Vagina (tissue), 2 donors: ENCODE results near the gene DOK5. TPM values are rescaled to one million over a fixed set of nuclear protein-coding genes. Genes with fewer than 3 reads are reported as not detected.

Source experiments
- DNase-seq, 2 donors: peaks; one replicate each; pipeline ENCODE4 v3.0.0-alpha.2; 2017; ENCODE audit errors: extremely low spot score in 2 of 2
- H3K27ac ChIP-seq: fragments of 200-600 bp; sonication (generic); one replicate; pipeline ENCODE4 v1.5.1; 2019
- H3K27me3 ChIP-seq: fragments of 200-600 bp; sonication (generic); one replicate; pipeline ENCODE4 v1.5.1; 2019
- H3K36me3 ChIP-seq, 2 donors: fragments of 200-600 bp; sonication (generic); one replicate each; pipeline ENCODE4 v1.5.1; 2017 to 2019
- H3K4me1 ChIP-seq: fragments of 200-600 bp; sonication (generic); one replicate; pipeline ENCODE4 v1.5.1; 2019
- H3K4me3 ChIP-seq, 2 donors: fragments of 200-600 bp; sonication (generic); 1 replicate in 1 of 2; 2 replicates in 1 of 2; pipeline ENCODE4 v1.5.1; 2016 to 2019
- H3K9me3 ChIP-seq: fragments of 200-600 bp; sonication (generic); one replicate; pipeline ENCODE4 v1.5.1; 2019
- POLR2A ChIP-seq, 2 donors: fragments of 450-650 bp; IDR thresholded peaks; one replicate each; pipeline ENCODE4 v1.6.1; 2017; ENCODE audit warnings: antibody characterized with exemption in 2 of 2, mild to moderate bottlenecking in 2 of 2, moderate library complexity in 2 of 2
- POLR2AphosphoS5 ChIP-seq, 2 donors: sonication (generic); formaldehyde crosslinking; IDR thresholded peaks; one replicate each; pipeline ENCODE4 v1.9.0; 2017; ENCODE audit warnings: antibody characterized with exemption in 2 of 2, mild to moderate bottlenecking in 2 of 2, low read depth in 1 of 2; ENCODE audit not compliant: insufficient read depth in 1 of 2
- intact Hi-C: fragments of 100-400 bp; cut with DNase I; formaldehyde crosslinking; loops from one replicate; pipeline ENCODE4 v1.15.1; 2023
- total RNA-seq: library from RNA; depleted of rRNA; stranded (reverse); fragments of >200 nt; gene quantifications from one replicate; pipeline ENCODE4 v1.2.3, GENCODE V29; 2016
- TF ChIP-seq, protein P1 (sequence below), 3 experiments: fragments of 450-650 bp in 2 of 3; fragments of 200-600 bp in 1 of 3; sonication (generic) in 1 of 3; IDR thresholded peaks; one replicate each; pipeline ENCODE4 v1.5.1; 2017 to 2019; ENCODE audit warnings: antibody characterized with exemption in 3 of 3, mild to moderate bottlenecking in 2 of 3, moderate library complexity in 2 of 3

DOK5 gene
- total RNA-seq, 1 donor from 2014 or later = 2.5 TPM

DNA sequence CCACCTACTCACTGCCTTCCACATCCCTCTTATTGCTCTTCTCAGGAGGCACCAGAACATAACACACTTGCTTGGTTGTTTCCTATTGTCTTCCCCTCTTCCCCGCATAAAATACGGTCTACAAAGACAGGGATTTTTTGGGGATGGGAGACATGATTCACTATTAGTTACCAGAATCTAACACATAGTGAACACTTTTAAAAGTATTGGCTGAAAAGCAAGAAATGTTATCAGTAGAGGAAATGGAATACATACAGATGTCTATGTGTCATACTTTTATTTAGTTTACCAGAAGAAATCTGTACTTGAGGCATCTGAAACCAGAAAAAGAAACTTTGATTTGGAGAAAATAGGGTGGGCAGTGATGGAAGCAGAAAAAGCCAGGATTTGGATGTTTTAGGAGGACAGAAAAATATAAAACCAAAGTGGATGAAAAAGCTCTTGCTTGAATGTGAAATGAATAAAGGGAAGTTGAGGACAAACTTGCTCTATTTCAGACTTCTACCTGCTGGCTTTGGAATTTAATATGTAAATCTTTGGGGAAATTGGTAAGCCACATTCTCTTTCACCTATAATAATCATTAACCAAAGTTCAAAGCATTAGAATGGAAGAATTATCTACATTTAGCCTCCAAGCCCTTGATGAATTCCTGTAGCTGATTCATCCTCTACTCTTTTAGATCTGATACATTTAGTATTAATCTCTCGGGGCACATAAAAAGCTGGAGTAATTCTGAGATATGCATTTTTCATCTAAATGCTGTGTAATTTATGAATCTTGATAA lies 82.6 kb downstream of the DOK5 start:
- intact Hi-C loops = no loop called here
- no peak overlapping the region for H3K27ac ChIP-seq
- TF ChIP-seq, protein P1, sequence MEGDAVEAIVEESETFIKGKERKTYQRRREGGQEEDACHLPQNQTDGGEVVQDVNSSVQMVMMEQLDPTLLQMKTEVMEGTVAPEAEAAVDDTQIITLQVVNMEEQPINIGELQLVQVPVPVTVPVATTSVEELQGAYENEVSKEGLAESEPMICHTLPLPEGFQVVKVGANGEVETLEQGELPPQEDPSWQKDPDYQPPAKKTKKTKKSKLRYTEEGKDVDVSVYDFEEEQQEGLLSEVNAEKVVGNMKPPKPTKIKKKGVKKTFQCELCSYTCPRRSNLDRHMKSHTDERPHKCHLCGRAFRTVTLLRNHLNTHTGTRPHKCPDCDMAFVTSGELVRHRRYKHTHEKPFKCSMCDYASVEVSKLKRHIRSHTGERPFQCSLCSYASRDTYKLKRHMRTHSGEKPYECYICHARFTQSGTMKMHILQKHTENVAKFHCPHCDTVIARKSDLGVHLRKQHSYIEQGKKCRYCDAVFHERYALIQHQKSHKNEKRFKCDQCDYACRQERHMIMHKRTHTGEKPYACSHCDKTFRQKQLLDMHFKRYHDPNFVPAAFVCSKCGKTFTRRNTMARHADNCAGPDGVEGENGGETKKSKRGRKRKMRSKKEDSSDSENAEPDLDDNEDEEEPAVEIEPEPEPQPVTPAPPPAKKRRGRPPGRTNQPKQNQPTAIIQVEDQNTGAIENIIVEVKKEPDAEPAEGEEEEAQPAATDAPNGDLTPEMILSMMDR (IDR thresholded peaks at IDR 0.05) = no peak
- no peak for TF ChIP-seq POLR2AphosphoS5 (IDR thresholded peaks at IDR 0.05; ENCODE audit: insufficient read depth in 1 of 2, low read depth in 1 of 2)
- TF ChIP-seq POLR2A (IDR thresholded peaks at IDR 0.05) = no peak
- H3K9me3 ChIP-seq = no peaks in the 10 kb centered on the region
- DNase-seq = no peak
- H3K4me1 ChIP-seq = no peaks in the 10 kb centered on the region
- H3K27me3 ChIP-seq = no peaks in the 10 kb centered on the region
- H3K36me3 ChIP-seq = no peaks in the 10 kb centered on the region
- no peak overlapping the region for H3K4me3 ChIP-seq

DNA sequence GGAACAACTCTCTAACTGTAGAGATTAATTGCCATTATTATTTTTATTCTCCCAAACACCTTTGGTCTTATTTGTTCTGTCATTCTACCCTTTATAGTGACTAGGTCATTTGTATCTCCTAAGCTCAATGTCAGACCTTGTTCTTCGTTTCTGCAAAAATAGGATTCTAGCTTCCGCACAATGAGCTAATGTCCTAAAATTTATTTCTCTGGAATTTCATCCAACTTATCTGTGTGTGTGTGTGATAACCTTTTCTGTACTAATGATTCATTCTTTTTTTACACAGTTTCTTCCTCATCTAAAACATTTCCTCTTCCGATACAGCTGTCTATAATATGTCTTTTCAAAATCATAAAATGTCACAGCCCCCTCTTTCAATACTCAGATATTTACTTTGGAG lies 84.5 kb downstream of the DOK5 start:
- Histone ChIP-seq H3K4me3 (no peak overlapping the region), H3K9me3 (no peaks in the 10 kb centered on the region), H3K27me3 (no peaks in the 10 kb centered on the region), H3K4me1 (no peaks in the 10 kb centered on the region), H3K36me3 (no peaks in the 10 kb centered on the region), H3K27ac (no peak overlapping the region)
- DNase-seq = no peak
- no peak for TF ChIP-seq POLR2AphosphoS5 (IDR thresholded peaks at IDR 0.05; ENCODE audit: insufficient read depth in 1 of 2, low read depth in 1 of 2)
- no peak for TF ChIP-seq POLR2A (IDR thresholded peaks at IDR 0.05)
- TF ChIP-seq, protein P1 (IDR thresholded peaks at IDR 0.05) = no peak
- intact Hi-C loops = no loop called here

DNA sequence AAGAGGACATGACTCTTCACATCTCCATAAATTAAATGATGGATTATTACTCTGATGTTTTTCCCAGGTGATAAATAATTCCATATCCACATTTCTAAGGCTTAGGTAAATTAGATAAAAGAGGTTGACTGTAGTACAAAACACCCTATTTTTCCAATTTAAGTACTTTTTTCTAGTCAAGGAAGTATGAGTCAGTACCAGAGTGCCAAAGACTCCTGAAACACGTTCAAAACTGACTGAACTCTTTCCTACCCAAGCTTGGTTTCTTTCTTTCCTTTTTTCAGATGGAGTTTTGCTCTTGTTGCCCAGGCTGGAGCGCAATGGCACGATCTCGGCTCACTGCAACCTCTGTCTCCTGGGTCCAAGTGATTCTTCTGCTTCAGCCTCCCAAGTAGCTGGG lies 85.0 kb downstream of the DOK5 start:
- H3K36me3 ChIP-seq = no peaks in the 10 kb centered on the region
- H3K27me3 ChIP-seq = no peaks in the 10 kb centered on the region
- H3K4me1 ChIP-seq = no peaks in the 10 kb centered on the region
- no peaks in the 10 kb centered on the region for H3K9me3 ChIP-seq
- intact Hi-C loops = no loop called here
- TF ChIP-seq, protein P1 (IDR thresholded peaks at IDR 0.05) = no peak
- no peak for TF ChIP-seq POLR2A (IDR thresholded peaks at IDR 0.05)
- no peak for TF ChIP-seq POLR2AphosphoS5 (IDR thresholded peaks at IDR 0.05; ENCODE audit: insufficient read depth in 1 of 2, low read depth in 1 of 2)
- H3K4me3 ChIP-seq = no peak overlapping the region
- H3K27ac ChIP-seq = no peak overlapping the region
- no peak for DNase-seq

DNA sequence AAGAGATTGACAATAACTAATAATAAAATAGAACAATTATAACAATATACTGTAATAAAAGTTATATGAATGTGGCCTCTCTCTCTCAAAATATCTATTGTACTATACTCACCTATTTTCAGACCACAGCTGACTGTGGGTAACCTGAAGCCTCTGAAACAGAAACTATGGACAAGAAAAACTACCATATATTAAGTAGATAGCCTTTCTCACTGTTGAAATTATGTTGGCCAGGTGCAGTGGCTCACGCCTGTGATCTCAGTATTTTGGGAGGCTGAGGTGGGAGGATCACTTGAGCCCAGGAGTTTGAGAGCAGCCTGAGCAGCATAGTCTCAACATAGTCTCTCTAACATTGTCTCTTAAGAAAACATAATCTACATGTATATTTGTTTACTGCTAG lies 89.9 kb downstream of the DOK5 start:
- TF ChIP-seq POLR2AphosphoS5 (IDR thresholded peaks at IDR 0.05; ENCODE audit: insufficient read depth in 1 of 2, low read depth in 1 of 2) = no peak
- no peak for TF ChIP-seq POLR2A (IDR thresholded peaks at IDR 0.05)
- TF ChIP-seq, protein P1 (IDR thresholded peaks at IDR 0.05) = no peak
- H3K36me3 ChIP-seq = no peaks in the 10 kb centered on the region
- no peak for DNase-seq
- H3K4me1 ChIP-seq = no peaks in the 10 kb centered on the region
- no peak overlapping the region for H3K27ac ChIP-seq
- intact Hi-C loops = no loop called here
- no peaks in the 10 kb centered on the region for H3K27me3 ChIP-seq
- H3K9me3 ChIP-seq = no peaks in the 10 kb centered on the region
- no peak overlapping the region for H3K4me3 ChIP-seq

DNA sequence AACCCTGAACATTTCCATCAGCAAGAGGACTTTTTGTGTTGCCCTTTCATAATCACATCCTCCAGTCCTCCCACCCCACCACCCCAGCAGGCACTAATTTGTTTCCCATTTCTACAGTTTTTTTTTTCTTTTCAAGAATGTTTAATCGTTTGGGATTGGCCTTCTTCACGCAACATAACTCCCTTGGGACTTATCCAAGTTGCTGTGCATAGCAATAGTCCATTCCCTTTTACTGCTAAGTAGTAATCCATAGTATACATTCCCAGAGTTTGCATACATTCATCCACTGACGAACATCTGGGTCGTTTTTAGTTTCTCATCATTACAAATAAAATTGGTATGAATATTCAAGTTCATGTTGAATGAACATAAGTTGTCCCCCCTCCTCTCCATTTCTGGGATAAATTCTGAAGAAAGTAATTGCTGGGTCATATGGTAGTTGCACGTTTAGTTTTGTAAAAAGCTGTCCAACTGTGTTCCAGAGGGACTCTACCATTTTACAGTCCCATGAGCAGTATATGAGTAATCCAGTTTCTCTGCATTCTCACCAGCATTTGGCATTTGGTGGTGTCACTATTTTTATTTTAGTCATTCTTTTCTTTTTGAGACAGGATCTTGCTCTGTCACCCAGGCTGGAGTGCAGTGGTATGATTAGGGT lies 90.8 kb downstream of the DOK5 start:
- intact Hi-C loops = no loop called here
- Histone ChIP-seq H3K27ac (no peak overlapping the region), H3K9me3 (no peaks in the 10 kb centered on the region), H3K36me3 (no peaks in the 10 kb centered on the region), H3K4me1 (no peaks in the 10 kb centered on the region), H3K4me3 (no peak overlapping the region), H3K27me3 (no peaks in the 10 kb centered on the region)
- TF ChIP-seq POLR2A (IDR thresholded peaks at IDR 0.05) (no peak), POLR2AphosphoS5 (IDR thresholded peaks at IDR 0.05; ENCODE audit: insufficient read depth in 1 of 2, low read depth in 1 of 2) (no peak)
- TF ChIP-seq, protein P1 (IDR thresholded peaks at IDR 0.05) = no peak
- DNase-seq = no peak
